RWPE2 (cell line): ENCODE data around the gene NYNRIN.

Source experiments
- ATAC-seq: fragments of 200-7000 bp; cut with Tn5 transposase; 3 replicates; pipeline ENCODE4 v1.9.1; 2021; ENCODE audit warnings: low read depth
- DNase-seq: peaks from one replicate; pipeline ENCODE4 v3.0.0-alpha.2; 2020; ENCODE audit warnings: low spot score
- H3K27ac ChIP-seq: fragments of 450-650 bp; 2 replicates; pipeline ENCODE4 v1.5.1; 2017; ENCODE audit warnings: mild to moderate bottlenecking; ENCODE audit not compliant: poor library complexity, severe bottlenecking
- H3K27me3 ChIP-seq: fragments of 250-450 bp; sonication (Bioruptor Pico); 2 replicates; pipeline ENCODE4 v1.5.1; 2021; ENCODE audit warnings: mild to moderate bottlenecking, moderate library complexity; ENCODE audit not compliant: insufficient read depth, poor library complexity, severe bottlenecking
- H3K36me3 ChIP-seq: fragments of 250-450 bp; sonication (Bioruptor Pico); 2 replicates; pipeline ENCODE4 v1.5.1; 2020; ENCODE audit warnings: low read depth, mild to moderate bottlenecking, moderate library complexity
- H3K4me1 ChIP-seq: fragments of 250-450 bp; sonication (Bioruptor Pico); 2 replicates; pipeline ENCODE4 v1.5.1; 2021; ENCODE audit warnings: mild to moderate bottlenecking, moderate library complexity; ENCODE audit not compliant: insufficient read depth, poor library complexity, severe bottlenecking
- H3K4me3 ChIP-seq: fragments of 250-450 bp; sonication (Bioruptor Pico); 2 replicates; pipeline ENCODE4 v1.5.1; 2021; ENCODE audit warnings: mild to moderate bottlenecking, moderate library complexity; ENCODE audit not compliant: severe bottlenecking
- H3K9me3 ChIP-seq: fragments of 250-450 bp; sonication (Bioruptor Pico); 2 replicates; pipeline ENCODE4 v1.5.1; 2021; ENCODE audit warnings: mild to moderate bottlenecking, moderate library complexity; ENCODE audit not compliant: severe bottlenecking
- TF ChIP-seq, protein P1 (sequence below): fragments of 450-650 bp; IDR thresholded peaks from one replicate; pipeline ENCODE4 v1.5.1; 2017; ENCODE audit warnings: mild to moderate bottlenecking, moderate library complexity; ENCODE audit not compliant: poor library complexity, severe bottlenecking

The NYNRIN gene

DNA sequence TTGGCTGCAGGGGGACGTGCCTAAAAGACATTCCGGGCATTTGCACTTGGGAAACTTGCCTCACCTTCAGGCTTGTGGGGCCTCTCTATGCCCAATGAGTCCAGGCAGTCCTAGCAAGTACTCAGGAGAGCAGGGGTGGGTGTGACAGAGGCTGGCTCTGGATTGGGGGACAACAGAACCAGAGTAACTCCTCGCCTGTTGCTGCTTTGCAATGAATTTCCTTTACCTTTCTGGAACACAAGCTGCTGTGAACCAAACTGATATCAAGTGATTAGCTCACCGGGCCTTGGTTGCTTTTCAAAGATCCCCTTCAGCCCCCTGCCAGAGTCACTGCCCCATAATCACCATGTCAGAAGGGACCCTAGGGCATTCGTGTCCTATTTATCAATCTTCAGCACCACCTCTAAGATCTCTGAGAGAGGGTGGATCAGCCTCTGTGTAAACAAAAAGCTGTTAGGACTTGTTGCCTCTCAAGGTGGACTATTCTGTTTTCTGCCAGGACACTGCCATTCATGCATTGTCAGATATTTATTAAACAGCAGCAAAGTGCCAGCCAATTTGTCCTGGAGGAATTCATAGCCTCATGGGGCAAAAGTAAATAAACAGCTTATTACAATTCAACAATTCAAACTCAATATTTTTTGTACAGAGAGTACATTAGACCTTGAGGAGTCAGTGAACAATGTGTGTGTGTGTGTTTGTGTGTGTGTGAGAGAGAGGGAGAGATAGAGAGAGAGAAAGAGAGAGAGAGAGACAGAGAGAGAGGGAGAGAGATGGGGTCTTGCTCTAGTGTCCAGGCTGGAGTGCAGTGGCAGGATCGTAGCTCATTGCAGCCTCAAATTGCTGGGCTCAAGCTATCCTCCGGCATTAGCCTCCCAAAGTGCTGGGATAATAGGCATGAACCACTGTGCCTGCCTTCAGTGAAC lies 19.6 kb upstream of the NYNRIN start:
- H3K9me3 ChIP-seq, result no peaks in the 10 kb centered on the region
- no peak overlapping the region for H3K4me3 ChIP-seq
- ATAC-seq (peak; percentile 48; the same call in 2 of the 3 replicates), DNase-seq (no peak)
- H3K4me1 ChIP-seq, result no peaks in the 10 kb centered on the region
- no peaks in the 10 kb centered on the region for H3K36me3 ChIP-seq
- H3K27me3 ChIP-seq, result no peaks in the 10 kb centered on the region
- no peak overlapping the region for H3K27ac ChIP-seq
- TF ChIP-seq, protein P1, sequence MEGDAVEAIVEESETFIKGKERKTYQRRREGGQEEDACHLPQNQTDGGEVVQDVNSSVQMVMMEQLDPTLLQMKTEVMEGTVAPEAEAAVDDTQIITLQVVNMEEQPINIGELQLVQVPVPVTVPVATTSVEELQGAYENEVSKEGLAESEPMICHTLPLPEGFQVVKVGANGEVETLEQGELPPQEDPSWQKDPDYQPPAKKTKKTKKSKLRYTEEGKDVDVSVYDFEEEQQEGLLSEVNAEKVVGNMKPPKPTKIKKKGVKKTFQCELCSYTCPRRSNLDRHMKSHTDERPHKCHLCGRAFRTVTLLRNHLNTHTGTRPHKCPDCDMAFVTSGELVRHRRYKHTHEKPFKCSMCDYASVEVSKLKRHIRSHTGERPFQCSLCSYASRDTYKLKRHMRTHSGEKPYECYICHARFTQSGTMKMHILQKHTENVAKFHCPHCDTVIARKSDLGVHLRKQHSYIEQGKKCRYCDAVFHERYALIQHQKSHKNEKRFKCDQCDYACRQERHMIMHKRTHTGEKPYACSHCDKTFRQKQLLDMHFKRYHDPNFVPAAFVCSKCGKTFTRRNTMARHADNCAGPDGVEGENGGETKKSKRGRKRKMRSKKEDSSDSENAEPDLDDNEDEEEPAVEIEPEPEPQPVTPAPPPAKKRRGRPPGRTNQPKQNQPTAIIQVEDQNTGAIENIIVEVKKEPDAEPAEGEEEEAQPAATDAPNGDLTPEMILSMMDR, result no peak

DNA sequence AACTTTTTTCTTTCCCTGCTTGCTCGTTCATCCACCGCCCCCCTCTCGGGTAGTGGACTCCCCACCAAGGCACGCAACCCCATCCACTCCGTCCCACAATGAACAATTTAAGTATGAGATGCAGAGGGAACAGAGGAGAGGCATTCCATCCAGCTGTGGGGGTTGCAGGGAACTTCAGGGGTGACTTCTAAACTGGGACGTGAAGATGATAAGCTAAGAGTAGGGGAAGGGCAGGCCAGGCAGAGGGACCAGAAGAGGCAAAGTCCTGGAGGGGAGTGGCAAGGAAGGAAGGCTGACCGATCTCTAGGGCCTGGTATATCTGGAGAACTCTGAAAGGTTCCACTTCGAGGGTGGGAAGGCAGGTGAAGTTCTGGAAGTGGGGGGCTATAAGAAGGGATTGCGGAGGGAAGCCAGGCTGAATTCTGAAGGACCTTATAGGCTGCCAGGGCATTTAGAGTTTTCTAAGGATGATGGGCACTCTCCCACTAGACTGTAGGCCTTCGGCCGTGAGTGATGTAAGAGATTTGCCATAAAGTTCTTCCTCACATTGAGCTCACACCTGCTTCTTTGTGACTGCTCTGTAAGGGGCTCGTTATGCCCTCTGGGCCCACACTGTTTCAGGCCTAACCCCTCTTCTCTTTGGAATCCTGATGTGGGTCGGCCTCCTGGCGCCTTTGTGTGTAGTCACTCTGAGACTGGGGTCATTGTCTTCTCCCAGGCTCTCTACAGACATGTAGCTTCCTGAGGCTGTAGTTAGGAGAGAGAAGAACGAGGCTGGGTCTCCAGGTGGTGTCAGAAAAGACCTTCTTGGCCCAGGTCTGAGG lies 18.7 kb upstream of the NYNRIN start:
- TF ChIP-seq, protein P1, result no peak
- no peak for DNase-seq
- ATAC-seq, result no peak
- Histone ChIP-seq H3K27ac (no peak overlapping the region), H3K36me3 (no peaks in the 10 kb centered on the region), H3K27me3 (no peaks in the 10 kb centered on the region), H3K4me1 (no peaks in the 10 kb centered on the region), H3K9me3 (no peaks in the 10 kb centered on the region), H3K4me3 (no peak overlapping the region)

DNA sequence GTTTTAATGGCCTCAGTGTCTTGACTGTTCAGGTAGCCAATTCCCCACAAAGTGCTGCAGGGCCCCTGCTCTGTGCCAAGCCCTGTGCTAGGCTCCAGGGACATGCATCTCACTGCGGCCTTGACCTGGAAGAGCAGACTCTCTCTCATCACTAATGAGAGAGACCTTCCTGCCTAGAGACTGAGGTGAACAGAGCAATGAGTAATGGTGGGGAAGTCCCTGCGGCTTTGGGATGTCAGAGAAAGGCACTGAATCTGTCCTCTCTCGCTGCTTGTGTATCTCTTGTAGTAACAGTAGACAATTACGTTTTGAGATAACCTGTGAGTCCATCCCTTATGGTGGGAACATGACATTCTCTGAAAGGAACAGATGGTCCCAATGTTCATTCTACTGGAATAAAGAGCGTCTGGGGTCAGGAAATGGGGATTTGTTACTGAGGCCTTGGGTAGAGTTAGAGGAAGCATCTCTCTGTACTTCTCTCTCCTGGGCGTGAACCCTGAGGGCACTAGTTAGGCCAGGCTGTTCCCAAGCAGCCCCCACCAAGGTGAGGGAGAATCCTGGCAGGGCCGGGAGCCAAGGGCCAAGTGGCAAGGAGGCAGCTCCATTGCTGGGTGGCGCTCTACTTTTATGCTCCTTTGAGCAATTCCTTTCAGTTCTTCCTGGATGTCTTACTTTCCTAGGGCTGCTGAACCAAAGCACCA lies 17.3 kb upstream of the NYNRIN start:
- no peak for ATAC-seq

DNA sequence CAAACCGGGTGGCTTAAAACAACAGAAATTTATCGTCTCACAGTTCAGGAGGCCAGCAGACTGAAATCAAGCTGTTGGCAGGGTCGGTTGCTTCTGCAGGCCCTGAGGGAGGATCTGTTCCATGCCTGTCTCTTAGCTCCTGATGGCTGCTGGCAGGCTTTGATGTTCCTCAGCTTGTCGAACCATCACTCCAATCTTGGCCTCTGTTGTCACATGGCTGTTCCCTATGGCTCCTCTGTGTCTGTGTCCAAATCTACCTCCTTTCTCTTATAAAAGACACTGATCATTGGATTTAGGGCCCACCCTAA lies 16.8 kb upstream of the NYNRIN start:
- ATAC-seq (no peak), DNase-seq (no peak)
- H3K4me1 ChIP-seq, result no peaks in the 10 kb centered on the region
- H3K36me3 ChIP-seq, result no peaks in the 10 kb centered on the region
- TF ChIP-seq, protein P1, result no peak
- no peak overlapping the region for H3K4me3 ChIP-seq
- no peak overlapping the region for H3K27ac ChIP-seq
- H3K27me3 ChIP-seq, result no peaks in the 10 kb centered on the region
- no peaks in the 10 kb centered on the region for H3K9me3 ChIP-seq

More for the DNA sequence above, 17.3 kb upstream of the NYNRIN start:
- Histone ChIP-seq H3K27me3 (no peaks in the 10 kb centered on the region), H3K4me3 (no peak overlapping the region), H3K4me1 (no peaks in the 10 kb centered on the region), H3K36me3 (no peaks in the 10 kb centered on the region), H3K27ac (no peak overlapping the region), H3K9me3 (no peaks in the 10 kb centered on the region)
- no peak for DNase-seq
- TF ChIP-seq, protein P1, result no peak
